H9 (cell line): ENCODE data around the gene ECSCR. TPM values are rescaled to one million over a fixed set of nuclear protein-coding genes. Genes with fewer than 3 reads are reported as not detected.

ENCODE experiments used
- DNase-seq: peaks from one replicate; pipeline ENCODE4 v3.0.0-alpha.2; 2017
- H2AFZ ChIP-seq: one replicate; pipeline ENCODE4 v1.6.1; 2013; ENCODE audit warnings: mild to moderate bottlenecking, low read length, control low read depth, moderate library complexity
- H2AK5ac ChIP-seq: 2 replicates; pipeline ENCODE4 v1.6.1; 2013; ENCODE audit warnings: low read length, control low read depth, mixed read lengths; ENCODE audit not compliant: insufficient read length
- H2BK120ac ChIP-seq: one replicate; pipeline ENCODE4 v1.6.1; 2013; ENCODE audit warnings: low read depth, mild to moderate bottlenecking, low read length, control low read depth, inconsistent platforms; ENCODE audit not compliant: poor library complexity, severe bottlenecking
- H2BK12ac ChIP-seq: 2 replicates; pipeline ENCODE4 v1.6.1; 2013; ENCODE audit warnings: low read length, control low read depth, mixed read lengths, low read depth; ENCODE audit not compliant: insufficient read length
- H2BK15ac ChIP-seq: 2 replicates; pipeline ENCODE4 v1.6.1; 2013; ENCODE audit warnings: low read depth, low read length, control low read depth
- H2BK20ac ChIP-seq: one replicate; pipeline ENCODE4 v1.6.1; 2013; ENCODE audit warnings: low read depth, mild to moderate bottlenecking, low read length, control low read depth, inconsistent platforms; ENCODE audit not compliant: poor library complexity, severe bottlenecking
- H2BK5ac ChIP-seq: 2 replicates; pipeline ENCODE4 v1.6.1; 2013; ENCODE audit warnings: low read length, control low read depth, mixed read lengths; ENCODE audit not compliant: insufficient read length
- H3K14ac ChIP-seq: 2 replicates; pipeline ENCODE4 v1.6.1; 2013; ENCODE audit warnings: low read length, control low read depth; ENCODE audit not compliant: insufficient read depth
- H3K18ac ChIP-seq: 2 replicates; pipeline ENCODE4 v1.6.1; 2013; ENCODE audit warnings: low read depth, mild to moderate bottlenecking, mixed read lengths, low read length, control low read depth; ENCODE audit not compliant: insufficient read length
- H3K23ac ChIP-seq: 2 replicates; pipeline ENCODE4 v1.6.1; 2013; ENCODE audit warnings: low read length, control low read depth, mixed read lengths, low read depth; ENCODE audit not compliant: insufficient read length
- H3K23me2 ChIP-seq: 2 replicates; pipeline ENCODE4 v1.6.1; 2013; ENCODE audit warnings: low read depth, mild to moderate bottlenecking, mixed read lengths, low read length, control low read depth; ENCODE audit not compliant: insufficient read length, poor library complexity, severe bottlenecking
- H3K27ac ChIP-seq: 2 replicates; pipeline ENCODE4 v1.5.1; 2013; ENCODE audit warnings: low read length, control low read depth, mixed read lengths, low read depth; ENCODE audit not compliant: insufficient read length
- H3K27me3 ChIP-seq: 2 replicates; pipeline ENCODE4 v1.6.1; 2013; ENCODE audit warnings: low read length, control low read depth, inconsistent platforms; ENCODE audit not compliant: insufficient read depth
- H3K4ac ChIP-seq: 2 replicates; pipeline ENCODE4 v1.6.1; 2013; ENCODE audit warnings: low read depth, mild to moderate bottlenecking, control low read depth, inconsistent platforms, low read length, moderate library complexity
- H3K4me1 ChIP-seq: 2 replicates; pipeline ENCODE4 v1.6.1; 2013; ENCODE audit warnings: low read length, control low read depth, inconsistent platforms; ENCODE audit not compliant: insufficient read depth
- H3K4me2 ChIP-seq: 2 replicates; pipeline ENCODE4 v1.6.1; 2013; ENCODE audit warnings: low read length, control low read depth, mixed read lengths; ENCODE audit not compliant: insufficient read length, insufficient read depth
- H3K56ac ChIP-seq: 2 replicates; pipeline ENCODE4 v1.6.1; 2013; ENCODE audit warnings: low read depth, mild to moderate bottlenecking, mixed read lengths, low read length, control low read depth; ENCODE audit not compliant: insufficient read length
- H3K79me1 ChIP-seq: 2 replicates; pipeline ENCODE4 v1.6.1; 2013; ENCODE audit warnings: low read depth, mild to moderate bottlenecking, moderate library complexity, low read length, control low read depth, inconsistent platforms; ENCODE audit not compliant: insufficient read depth, poor library complexity, severe bottlenecking
- H3K79me2 ChIP-seq: 2 replicates; pipeline ENCODE4 v1.6.1; 2013; ENCODE audit warnings: low read length, control low read depth, inconsistent platforms; ENCODE audit not compliant: insufficient read depth
- H3K9ac ChIP-seq: 2 replicates; pipeline ENCODE4 v1.6.1; 2013; ENCODE audit warnings: low read length, control low read depth, mixed read lengths; ENCODE audit not compliant: insufficient read length; ENCODE audit errors: extremely low read depth
- H3K9me3 ChIP-seq: one replicate; pipeline ENCODE4 v1.6.1; 2013; ENCODE audit warnings: low read depth, low read length, inconsistent platforms; ENCODE audit not compliant: control insufficient read depth
- H3T11ph ChIP-seq: one replicate; pipeline ENCODE4 v1.6.1; 2013; ENCODE audit warnings: mild to moderate bottlenecking, low read length, control low read depth, inconsistent platforms
- H4K20me1 ChIP-seq: one replicate; pipeline ENCODE4 v1.6.1; 2013; ENCODE audit not compliant: control insufficient read depth, insufficient read length, insufficient read depth
- H4K5ac ChIP-seq: 2 replicates; pipeline ENCODE4 v1.6.1; 2013; ENCODE audit warnings: low read depth, mild to moderate bottlenecking, mixed read lengths, low read length, control low read depth; ENCODE audit not compliant: insufficient read length
- H4K8ac ChIP-seq: replicated peaks from 2 replicates; pipeline ENCODE4 v1.6.1; 2013; ENCODE audit warnings: low read length, control low read depth, mixed read lengths, low read depth; ENCODE audit not compliant: insufficient read length
- H4K91ac ChIP-seq: 2 replicates; pipeline ENCODE4 v1.6.1; 2013; ENCODE audit warnings: low read depth, mild to moderate bottlenecking, moderate library complexity, mixed read lengths, low read length, control low read depth; ENCODE audit not compliant: insufficient read length
- H3K27ac Mint-ChIP-seq, 3 experiments: 2 replicates in 2 of 3; 3 replicates in 1 of 3; pipeline ENCODE4 v1.8.0; 2020 to 2021; ENCODE audit warnings: mixed read lengths in 3 of 3, mild to moderate bottlenecking in 1 of 3, moderate library complexity in 1 of 3
- H3K27me3 Mint-ChIP-seq: 2 replicates; pipeline ENCODE4 v1.8.0; 2021; ENCODE audit warnings: low read depth, mild to moderate bottlenecking, moderate library complexity, mixed read lengths
- H3K36me3 Mint-ChIP-seq, 3 experiments: 2 replicates in 2 of 3; 3 replicates in 1 of 3; pipeline ENCODE4 v1.8.0; 2020 to 2021; ENCODE audit warnings: low read depth in 3 of 3, mixed read lengths in 3 of 3; ENCODE audit not compliant: insufficient read depth in 1 of 3
- H3K4me1 Mint-ChIP-seq, 2 experiments: 2 replicates each; pipeline ENCODE4 v1.8.0; 2020; ENCODE audit warnings: mixed read lengths in 2 of 2
- H3K4me3 Mint-ChIP-seq, 2 experiments: 2 replicates in 1 of 2; 3 replicates in 1 of 2; pipeline ENCODE4 v1.8.0; 2020 to 2021; ENCODE audit warnings: mild to moderate bottlenecking in 2 of 2, mixed read lengths in 2 of 2, moderate library complexity in 1 of 2
- H3K9me3 Mint-ChIP-seq, 2 experiments: 2 replicates in 1 of 2; 3 replicates in 1 of 2; pipeline ENCODE4 v1.8.0; 2020; ENCODE audit warnings: mild to moderate bottlenecking in 2 of 2, mixed read lengths in 2 of 2, moderate library complexity in 1 of 2
- WGBS: extraction: QIAGEN DNeasy Blood & Tissue Kit; methylation state at CpG from one replicate; pipeline ENCODE4 v1.1.7; 2013; ENCODE audit warnings: missing lambda C conversion rate, low lambda C conversion rate, mixed read lengths; ENCODE audit not compliant: insufficient read length; ENCODE audit errors: extremely low coverage; 5-methylcytosine and 5-hydroxymethylcytosine counted together
- total RNA-seq: library from RNA; stranded (reverse); gene quantifications from 2 replicates; pipeline ENCODE4 v1.2.1, GENCODE V29; 2021
- TF ChIP-seq, protein P1 (sequence below): fragments of 200-600 bp; sonication (generic); conservative IDR thresholded peaks from 3 replicates; pipeline ENCODE4 v1.8.0; 2021; ENCODE audit warnings: antibody characterized with exemption, mild to moderate bottlenecking

ECSCR gene
- total RNA-seq, 1 experiment from 2014 or later, result 1.6 TPM

DNA sequence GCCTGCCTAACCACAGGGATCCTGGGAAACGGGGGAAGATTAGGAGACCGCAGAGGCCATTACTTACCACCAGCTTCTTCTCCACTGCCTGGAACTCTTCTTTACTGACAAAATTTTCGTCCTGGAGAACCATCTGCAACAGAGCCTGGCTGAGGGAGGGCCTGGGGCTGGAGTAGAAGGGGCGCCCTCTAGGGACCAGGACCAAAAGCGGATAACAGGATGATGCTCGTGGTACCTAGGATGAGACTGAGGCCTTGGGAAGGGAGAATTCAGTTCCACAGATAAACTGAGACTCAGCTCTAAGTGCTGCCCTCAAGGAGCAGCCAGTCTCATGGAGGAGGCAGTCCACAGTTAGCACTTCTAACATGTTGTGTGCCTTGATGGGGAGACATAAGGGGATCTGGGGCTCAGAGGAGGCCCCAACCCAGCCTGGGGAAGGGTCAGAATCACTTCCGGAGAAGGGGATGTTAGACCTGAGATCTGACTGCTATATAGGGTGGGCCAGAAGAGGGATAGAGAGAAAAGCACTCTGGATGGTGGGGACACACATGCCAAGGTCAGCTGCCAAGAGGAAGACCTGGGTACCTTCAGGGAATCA lies 59.9 kb downstream of the ECSCR start:
- no peak overlapping the region for H3K4me2 ChIP-seq
- Mint-ChIP-seq H3K36me3 (peaks cover 4 to 20% (median 16%) of the 10 kb centered on the region in 3 experiments), H3K9me3 (no peaks in the 10 kb centered on the region), H3K4me1 (peaks cover 16 to 20% of the 10 kb centered on the region in 2 experiments), H3K27me3 (no peaks in the 10 kb centered on the region), H3K4me3 (peak overlapping the region; percentile 91 to 94), H3K27ac (no peak overlapping the region)
- H2BK120ac ChIP-seq, result no peak overlapping the region
- H2AK5ac ChIP-seq, result no peak overlapping the region
- TF ChIP-seq, protein P1, sequence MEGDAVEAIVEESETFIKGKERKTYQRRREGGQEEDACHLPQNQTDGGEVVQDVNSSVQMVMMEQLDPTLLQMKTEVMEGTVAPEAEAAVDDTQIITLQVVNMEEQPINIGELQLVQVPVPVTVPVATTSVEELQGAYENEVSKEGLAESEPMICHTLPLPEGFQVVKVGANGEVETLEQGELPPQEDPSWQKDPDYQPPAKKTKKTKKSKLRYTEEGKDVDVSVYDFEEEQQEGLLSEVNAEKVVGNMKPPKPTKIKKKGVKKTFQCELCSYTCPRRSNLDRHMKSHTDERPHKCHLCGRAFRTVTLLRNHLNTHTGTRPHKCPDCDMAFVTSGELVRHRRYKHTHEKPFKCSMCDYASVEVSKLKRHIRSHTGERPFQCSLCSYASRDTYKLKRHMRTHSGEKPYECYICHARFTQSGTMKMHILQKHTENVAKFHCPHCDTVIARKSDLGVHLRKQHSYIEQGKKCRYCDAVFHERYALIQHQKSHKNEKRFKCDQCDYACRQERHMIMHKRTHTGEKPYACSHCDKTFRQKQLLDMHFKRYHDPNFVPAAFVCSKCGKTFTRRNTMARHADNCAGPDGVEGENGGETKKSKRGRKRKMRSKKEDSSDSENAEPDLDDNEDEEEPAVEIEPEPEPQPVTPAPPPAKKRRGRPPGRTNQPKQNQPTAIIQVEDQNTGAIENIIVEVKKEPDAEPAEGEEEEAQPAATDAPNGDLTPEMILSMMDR, result peak; percentile 82
- no peak overlapping the region for H3K4ac ChIP-seq
- H2BK20ac ChIP-seq, result no peak overlapping the region
- no peaks in the 10 kb centered on the region for H3K27me3 ChIP-seq
- H3K18ac ChIP-seq, result no peak overlapping the region
- H3K9me3 ChIP-seq, result no peaks in the 10 kb centered on the region
- no peak overlapping the region for H3K23ac ChIP-seq
- no peak overlapping the region for H3T11ph ChIP-seq
- no peaks in the 10 kb centered on the region for H3K79me2 ChIP-seq
- H3K4me1 ChIP-seq, result peaks cover 2% of the 10 kb centered on the region; the same call in 1 of the 2 replicates
- no peaks in the 10 kb centered on the region for H3K79me1 ChIP-seq
- H2BK5ac ChIP-seq, result no peak overlapping the region
- no peak overlapping the region for H4K8ac ChIP-seq
- no peak overlapping the region for H4K91ac ChIP-seq
- H4K20me1 ChIP-seq, result no peaks in the 10 kb centered on the region
- H3K27ac ChIP-seq, result no peak overlapping the region
- peak; percentile 68 for DNase-seq
- no peak overlapping the region for H2BK15ac ChIP-seq
- no peak overlapping the region for H3K56ac ChIP-seq
- no CpG with 5 or more reads among the region's 7 CpGs for WGBS
- H3K14ac ChIP-seq, result no peak overlapping the region
- no peak overlapping the region for H4K5ac ChIP-seq
- H2AFZ ChIP-seq, result no peak overlapping the region
- no peak overlapping the region for H2BK12ac ChIP-seq
- H3K9ac ChIP-seq, result no peak overlapping the region
- no peaks in the 10 kb centered on the region for H3K23me2 ChIP-seq
